Esophagus muscularis mucosa (tissue), 4 donors: ENCODE measurements around the gene IRX2. TPM values are rescaled to one million over a fixed set of nuclear protein-coding genes. Genes with fewer than 3 reads are reported as not detected.

Experiments
- DNase-seq: peaks from one replicate; pipeline ENCODE4 v3.0.0-alpha.2; 2017; ENCODE audit errors: extremely low spot score
- H3K27ac ChIP-seq, 4 donors: fragments of 200-600 bp; sonication (generic); replicated peaks in 1 of 4; 1 replicate in 3 of 4; 2 replicates in 1 of 4; pipeline ENCODE4 v1.5.1; 2016 to 2019; ENCODE audit warnings: mild to moderate bottlenecking in 1 of 4
- H3K27me3 ChIP-seq, 4 donors: fragments of 200-600 bp; sonication (generic); one replicate each; pipeline versions ENCODE4 v1.5.1 to v1.6.0; 2016 to 2019
- H3K36me3 ChIP-seq, 4 donors: fragments of 200-600 bp; sonication (generic); one replicate each; pipeline ENCODE4 v1.5.1; 2016 to 2019
- H3K4me1 ChIP-seq, 4 donors: fragments of 200-600 bp; sonication (generic); one replicate each; pipeline ENCODE4 v1.5.1; 2016 to 2019
- H3K4me3 ChIP-seq, 4 donors: fragments of 200-600 bp; sonication (generic); 1 replicate in 2 of 4; 2 replicates in 2 of 4; pipeline ENCODE4 v1.5.1; 2016 to 2019; ENCODE audit warnings: mild to moderate bottlenecking in 4 of 4, moderate library complexity in 1 of 4
- H3K9me3 ChIP-seq, 4 donors: fragments of 200-600 bp; sonication (generic); 1 replicate in 3 of 4; 2 replicates in 1 of 4; pipeline ENCODE4 v1.5.1; 2016 to 2019
- CTCF ChIP-seq, 3 experiments: fragments of 200-600 bp in 2 of 3; fragments of 450-650 bp in 1 of 3; sonication (generic) in 2 of 3; IDR thresholded peaks; one replicate each; pipeline ENCODE4 v1.5.1; 2017 to 2019; ENCODE audit warnings: antibody characterized with exemption in 3 of 3, mild to moderate bottlenecking in 2 of 3, moderate library complexity in 1 of 3
- EP300 ChIP-seq: sonication (generic); formaldehyde crosslinking; IDR thresholded peaks from one replicate; pipeline ENCODE4 v1.6.1; 2017; ENCODE audit warnings: antibody characterized with exemption
- POLR2A ChIP-seq: fragments of 450-650 bp; IDR thresholded peaks from one replicate; pipeline ENCODE4 v1.6.1; 2017; ENCODE audit warnings: antibody characterized with exemption, moderate library complexity, mild to moderate bottlenecking, low read depth
- POLR2AphosphoS5 ChIP-seq, 2 donors: sonication (generic); formaldehyde crosslinking; IDR thresholded peaks; one replicate each; pipeline ENCODE4 v1.6.1; 2017; ENCODE audit warnings: antibody characterized with exemption in 2 of 2
- WGBS: methylation state at CpG from one replicate; pipeline ENCODE4 v1.1.5; 2018; 5-methylcytosine and 5-hydroxymethylcytosine counted together
- intact Hi-C: fragments of 100-400 bp; cut with DNase I; formaldehyde crosslinking; loops from one replicate; pipeline ENCODE4 v1.15.1; 2023
- total RNA-seq, 4 donors: library from RNA; depleted of rRNA; stranded (reverse); fragments of >200 nt; gene quantifications; one replicate each; pipeline versions ENCODE4 v1.1.0 to v1.2.1, GENCODE V29; 2016

Gene IRX2
- total RNA-seq, 4 donors from 2014 or later = 0.17 to 0.26 TPM; not detected in 2

DNA sequence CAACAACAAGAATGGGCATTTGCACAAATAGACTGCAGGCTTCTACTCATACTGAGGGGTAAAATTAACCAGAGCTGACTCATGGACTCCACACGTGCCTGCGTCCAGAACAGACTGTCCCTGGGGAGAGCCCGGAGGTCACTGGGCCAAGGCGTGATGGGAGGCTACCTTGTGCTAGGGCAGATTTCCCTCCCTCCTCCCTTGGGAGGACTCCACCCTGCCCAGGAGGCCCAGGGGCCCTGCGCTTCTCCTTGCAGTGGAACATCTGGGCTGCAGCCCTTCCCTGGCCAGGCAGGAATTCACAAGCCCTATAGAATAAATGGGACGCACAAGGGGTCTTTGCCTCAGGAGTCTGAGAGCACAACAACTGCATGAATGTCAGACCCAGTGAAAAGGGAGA lies 35.6 kb downstream of the IRX2 start:
- 76% methylated on average over 3 of the region's 6 CpGs for WGBS
- H3K4me3 ChIP-seq = no peak overlapping the region
- no peaks in the 10 kb centered on the region for H3K4me1 ChIP-seq
- no peak overlapping the region for H3K27ac ChIP-seq
- no peak for DNase-seq
- H3K27me3 ChIP-seq = peaks cover 0 to 46% (median 0%) of the 10 kb centered on the region in 4 donors
- intact Hi-C loops = no loop called here
- no peaks in the 10 kb centered on the region for H3K36me3 ChIP-seq
- TF ChIP-seq POLR2AphosphoS5 (IDR thresholded peaks at IDR 0.05) = no peak
- no peaks in the 10 kb centered on the region for H3K9me3 ChIP-seq

- 100% methylated on average over 3 of the region's 6 CpGs for WGBS
- DNase-seq = no peak
- TF ChIP-seq EP300 = no peak
- TF ChIP-seq POLR2AphosphoS5 (IDR thresholded peaks at IDR 0.05) = no peak
- TF ChIP-seq CTCF (IDR thresholded peaks at IDR 0.05) = no peak
- TF ChIP-seq POLR2A = no peak
- Histone ChIP-seq H3K27me3 (peaks cover 0 to 37% (median 0%) of the 10 kb centered on the region in 4 donors), H3K4me3 (no peak overlapping the region), H3K4me1 (no peaks in the 10 kb centered on the region), H3K9me3 (no peaks in the 10 kb centered on the region), H3K27ac (no peak overlapping the region), H3K36me3 (no peaks in the 10 kb centered on the region)
- intact Hi-C loops = no loop called here
These were observed 36.7 kb downstream of the IRX2 start for GRCh38 chr5:2714805-2715204.

- no peaks in the 10 kb centered on the region for H3K36me3 ChIP-seq
- peaks cover 0 to 34% (median 0%) of the 10 kb centered on the region in 4 donors for H3K27me3 ChIP-seq
- WGBS = 88% methylated on average over 5 of the region's 6 CpGs
- TF ChIP-seq POLR2AphosphoS5 (IDR thresholded peaks at IDR 0.05) = no peak
- TF ChIP-seq POLR2A = no peak
- no peak for TF ChIP-seq CTCF (IDR thresholded peaks at IDR 0.05)
- no peak for TF ChIP-seq EP300
- no peaks in the 10 kb centered on the region for H3K9me3 ChIP-seq
- no peak for DNase-seq
- no peak overlapping the region for H3K27ac ChIP-seq
- intact Hi-C loops = no loop called here
- no peaks in the 10 kb centered on the region for H3K4me1 ChIP-seq
- H3K4me3 ChIP-seq = no peak overlapping the region
These were observed 37.5 kb downstream of the IRX2 start for GRCh38 chr5:2714026-2714425.

DNA sequence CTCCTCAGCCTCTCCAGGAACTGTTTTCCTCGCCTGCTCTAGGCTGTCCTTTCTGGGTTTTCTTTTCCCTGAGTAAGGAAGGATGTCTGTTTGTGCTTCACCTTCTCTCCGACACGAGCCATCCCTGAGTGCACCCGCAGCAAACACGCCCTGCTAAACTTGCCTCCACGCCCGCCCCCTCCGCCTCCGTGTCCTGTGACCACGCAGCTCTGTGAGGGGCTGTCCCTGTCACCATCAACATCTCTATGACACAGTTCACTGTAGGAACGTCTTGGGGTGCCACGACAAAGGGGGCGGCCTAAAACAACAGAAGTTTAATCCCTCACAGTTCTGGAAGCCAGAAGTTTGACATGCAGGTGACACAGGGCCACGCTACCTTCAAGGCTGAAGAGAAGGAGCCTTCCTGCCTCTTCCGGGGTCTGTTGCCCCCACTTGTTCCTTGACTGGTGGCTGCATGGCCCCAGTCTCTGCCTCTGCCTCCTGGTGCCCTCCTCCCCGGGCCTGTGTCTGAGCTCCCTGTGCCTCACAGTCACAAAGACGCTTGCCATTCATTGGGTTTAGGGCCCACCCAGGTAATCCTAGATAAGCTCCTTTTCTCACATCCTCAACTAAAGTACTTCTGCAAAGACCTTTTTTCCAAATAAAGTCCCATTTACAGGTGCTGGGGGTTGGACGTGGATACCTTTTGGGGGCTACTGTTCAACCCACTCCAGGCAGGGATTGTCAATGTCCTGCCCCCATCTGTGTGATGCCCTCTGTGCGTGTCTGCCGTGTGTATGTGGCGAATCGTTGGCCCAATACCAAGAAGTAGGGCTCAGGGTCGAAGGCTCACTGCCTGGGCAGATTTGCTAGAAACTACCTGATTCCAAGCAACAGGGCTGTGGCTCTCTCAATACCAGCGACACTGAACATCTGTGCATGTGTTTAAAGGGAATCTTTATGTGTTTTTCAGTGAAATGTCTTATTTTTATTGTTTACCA lies 39.7 kb downstream of the IRX2 start:
- no peaks in the 10 kb centered on the region for H3K4me1 ChIP-seq
- 80% methylated on average over 24 of the region's 24 CpGs for WGBS
- no peak overlapping the region for H3K4me3 ChIP-seq
- H3K9me3 ChIP-seq = no peaks in the 10 kb centered on the region
- TF ChIP-seq POLR2AphosphoS5 (IDR thresholded peaks at IDR 0.05) (no peak), POLR2A (no peak), EP300 (no peak), CTCF (IDR thresholded peaks at IDR 0.05) (no peak)
- no peaks in the 10 kb centered on the region for H3K36me3 ChIP-seq
- H3K27ac ChIP-seq = no peak overlapping the region
- peaks cover 0 to 26% (median 0%) of the 10 kb centered on the region in 4 donors for H3K27me3 ChIP-seq
- no peak for DNase-seq
- intact Hi-C loops = no loop called here

GRCh38 chr5:2710910-2711309 lies 40.6 kb downstream of the IRX2 start:
- WGBS = 37% methylated on average over 3 of the region's 3 CpGs
- Histone ChIP-seq H3K4me3 (no peak overlapping the region), H3K9me3 (no peaks in the 10 kb centered on the region), H3K4me1 (no peaks in the 10 kb centered on the region), H3K36me3 (no peaks in the 10 kb centered on the region), H3K27ac (no peak overlapping the region), H3K27me3 (peaks cover 0 to 30% (median 0%) of the 10 kb centered on the region in 4 donors)
- intact Hi-C loops = no loop called here
- TF ChIP-seq POLR2A = no peak
- no peak for TF ChIP-seq POLR2AphosphoS5 (IDR thresholded peaks at IDR 0.05)
- no peak for TF ChIP-seq CTCF (IDR thresholded peaks at IDR 0.05)
- no peak for TF ChIP-seq EP300
- no peak for DNase-seq
